MCF 10A (cell line): Measurements from ENCODE around the gene POC1B. TPM values are rescaled to one million over a fixed set of nuclear protein-coding genes. Genes with fewer than 3 reads are reported as not detected.
A peak's percentile ranks its signal among the peaks of the same experiment; 100 is the strongest.

ENCODE experiments used
- BruUV-seq: library from RNA; stranded (reverse); fragments of 400-500 nt; replicated peaks from 2 replicates; lab custom pipeline; 2021; lab: Mats Ljungman, UMichigan
- CTCF ChIA-PET: fragments of 300-600 bp; sonication (Branson Sonifier 250); formaldehyde crosslinking; extraction: SDS; loops from one replicate; lab custom pipeline; 2021; ENCODE audit warnings: antibody characterized with exemption, inconsistent platforms; lab: Yijun Ruan, JAX
- POLR2A ChIA-PET: fragments of 300-600, 350-650 bp; sonication (Branson Sonifier 250); formaldehyde crosslinking; extraction: SDS; loops from one replicate; lab custom pipeline; 2020; ENCODE audit warnings: antibody characterized with exemption, inconsistent platforms; lab: Yijun Ruan, JAX
- DNase-seq: peaks from one replicate; pipeline ENCODE4 v3.0.0-alpha.2; 2018; ENCODE audit not compliant: unreplicated experiment
- H3K27ac Mint-ChIP-seq: one replicate; pipeline ENCODE4 v1.8.0; 2022; ENCODE audit warnings: mild to moderate bottlenecking, low read depth, mixed read lengths; ENCODE audit not compliant: unreplicated experiment
- H3K27me3 Mint-ChIP-seq: one replicate; pipeline ENCODE4 v1.8.0; 2022; ENCODE audit warnings: mixed read lengths; ENCODE audit not compliant: insufficient read depth, unreplicated experiment
- H3K36me3 Mint-ChIP-seq: one replicate; pipeline ENCODE4 v1.8.0; 2022; ENCODE audit warnings: mild to moderate bottlenecking, moderate library complexity, mixed read lengths; ENCODE audit not compliant: insufficient read depth, unreplicated experiment
- H3K4me1 Mint-ChIP-seq: one replicate; pipeline ENCODE4 v1.8.0; 2022; ENCODE audit warnings: mixed read lengths; ENCODE audit not compliant: insufficient read depth, unreplicated experiment
- H3K4me3 Mint-ChIP-seq: one replicate; pipeline ENCODE4 v1.8.0; 2022; ENCODE audit warnings: mild to moderate bottlenecking, moderate library complexity, mixed read lengths; ENCODE audit not compliant: unreplicated experiment
- H3K9me3 Mint-ChIP-seq: one replicate; pipeline ENCODE4 v1.8.0; 2022; ENCODE audit warnings: mixed read lengths; ENCODE audit not compliant: unreplicated experiment
- CTCF ChIP-seq: fragments of 200-600 bp; IDR thresholded peaks from one replicate; pipeline ENCODE4 v1.8.0; 2022; ENCODE audit warnings: antibody characterized with exemption, mild to moderate bottlenecking; ENCODE audit not compliant: unreplicated experiment
- intact Hi-C: fragments of 100-400 bp; cut with micrococcal nuclease; formaldehyde crosslinking; loops from 2 replicates; pipeline ENCODE4 v1.14.1; 2022
- total RNA-seq: library from RNA; stranded (reverse); gene quantifications from 2 replicates; pipeline ENCODE4 v1.2.3, GENCODE V29; 2022

Gene POC1B
- total RNA-seq, 1 experiment from 2014 or later = 14.8 TPM

GRCh38 chr12:89448526-89448925, 77.3 kb downstream of the POC1B start:
- no peak for DNase-seq
- peaks cover 10% of the 10 kb centered on the region for H3K4me1 Mint-ChIP-seq
- no peaks in the 10 kb centered on the region for H3K27me3 Mint-ChIP-seq
- ChIA-PET POLR2A (interaction anchor here (0.5 to 0.6 kb wide), 2 partner anchors 78 to 91 kb away, joined by 3 read pairs; no protein-coding TSS in a partner anchor), CTCF (interaction anchor here (0.6 kb wide), 3 partner anchors 31 to 135 kb away, joined by 3 read pairs; no protein-coding TSS in a partner anchor)
- no peaks in the 10 kb centered on the region for H3K36me3 Mint-ChIP-seq
- H3K27ac Mint-ChIP-seq = no peak overlapping the region
- H3K4me3 Mint-ChIP-seq = no peak overlapping the region
- intact Hi-C loops = no loop called here
- no peaks in the 10 kb centered on the region for H3K9me3 Mint-ChIP-seq
- no TSS peak for BruUV-seq
- no peak for TF ChIP-seq CTCF

DNA sequence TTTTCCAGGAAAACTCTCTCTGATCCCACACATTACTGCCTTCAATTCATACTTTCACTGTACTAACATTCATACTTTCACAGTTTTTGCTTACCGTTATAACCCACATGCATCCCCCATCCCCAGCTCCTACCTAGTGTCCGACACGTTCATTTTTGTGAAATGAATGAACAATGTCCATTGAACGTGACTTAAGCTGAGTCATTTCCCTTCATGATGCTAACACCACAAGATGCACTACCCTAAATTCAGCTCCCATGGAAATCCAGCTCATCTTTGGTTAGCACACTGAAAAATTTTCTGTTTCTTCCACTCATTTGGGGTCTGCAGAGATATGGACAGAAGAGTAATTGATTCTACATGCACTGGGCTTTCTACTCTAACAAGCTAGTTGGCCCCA, 85.9 kb downstream of the POC1B start:
- intact Hi-C loops = no loop called here
- H3K27ac Mint-ChIP-seq = no peak overlapping the region
- no peak for TF ChIP-seq CTCF
- CTCF ChIA-PET = interaction anchor here (0.6 to 0.7 kb wide), 4 partner anchors 19 to 710 kb away, joined by 3 to 4 read pairs (median 4); no protein-coding TSS in a partner anchor
- BruUV-seq = no TSS peak
- H3K9me3 Mint-ChIP-seq = peaks cover 13% of the 10 kb centered on the region
- H3K36me3 Mint-ChIP-seq = no peaks in the 10 kb centered on the region
- H3K4me3 Mint-ChIP-seq = no peak overlapping the region
- POLR2A ChIA-PET = no interaction called here
- H3K4me1 Mint-ChIP-seq = peaks cover 6% of the 10 kb centered on the region
- H3K27me3 Mint-ChIP-seq = no peaks in the 10 kb centered on the region
- peak; percentile 30 for DNase-seq

DNA sequence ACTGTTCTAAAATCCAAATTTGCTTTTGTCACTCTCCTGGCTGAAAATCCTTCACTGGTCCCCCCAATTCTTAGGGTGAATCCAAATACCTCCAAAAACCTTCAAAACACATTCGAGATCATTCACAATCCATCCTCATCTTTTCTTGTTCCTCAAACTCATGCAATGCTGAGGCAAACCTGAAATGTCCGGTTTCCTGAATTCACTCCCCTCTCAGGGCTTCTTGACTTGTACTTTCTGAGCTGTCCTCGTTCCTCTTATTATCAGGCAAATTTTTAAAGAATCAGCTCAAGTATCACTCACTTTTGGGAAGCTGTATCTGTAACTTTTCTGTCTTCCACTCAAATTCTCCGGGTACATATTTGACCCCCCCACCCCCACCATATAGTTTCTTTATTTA, 88.6 kb downstream of the POC1B start:
- ChIA-PET CTCF (interaction anchor here (0.6 to 0.7 kb wide), 2 partner anchors 24 to 228 kb away, joined by 3 to 4 read pairs; no protein-coding TSS in a partner anchor), POLR2A (interaction anchor here (0.6 kb wide), 1 partner anchor 260 kb away, joined by 3 read pairs; no protein-coding TSS in a partner anchor)
- no peak for DNase-seq
- Mint-ChIP-seq H3K4me3 (no peak overlapping the region), H3K27me3 (no peaks in the 10 kb centered on the region), H3K4me1 (peaks cover 6% of the 10 kb centered on the region), H3K9me3 (peaks cover 8% of the 10 kb centered on the region), H3K27ac (no peak overlapping the region), H3K36me3 (no peaks in the 10 kb centered on the region)
- TF ChIP-seq CTCF = no peak
- intact Hi-C loops = no loop called here
- no TSS peak for BruUV-seq

GRCh38 chr12:89436062-89436461, 89.8 kb downstream of the POC1B start:
- intact Hi-C loops = no loop called here
- Mint-ChIP-seq H3K27me3 (no peaks in the 10 kb centered on the region), H3K27ac (no peak overlapping the region), H3K4me3 (no peak overlapping the region), H3K9me3 (peaks cover 8% of the 10 kb centered on the region), H3K4me1 (peaks cover 6% of the 10 kb centered on the region), H3K36me3 (no peaks in the 10 kb centered on the region)
- CTCF ChIA-PET = no interaction called here
- no peak for DNase-seq
- TF ChIP-seq CTCF = no peak
- no TSS peak for BruUV-seq
- POLR2A ChIA-PET = no interaction called here
